ENCODE measurements around the gene TP53BP1. TPM values are rescaled to one million over a fixed set of nuclear protein-coding genes. Genes with fewer than 3 reads are reported as not detected.

The TP53BP1 gene
- total and polyA plus RNA-seq, 2 of the 13 experiments (the other 11 are each of a cell fraction or from before 2014, with no cell fraction given): 17.1 to 17.4 TPM

DNA sequence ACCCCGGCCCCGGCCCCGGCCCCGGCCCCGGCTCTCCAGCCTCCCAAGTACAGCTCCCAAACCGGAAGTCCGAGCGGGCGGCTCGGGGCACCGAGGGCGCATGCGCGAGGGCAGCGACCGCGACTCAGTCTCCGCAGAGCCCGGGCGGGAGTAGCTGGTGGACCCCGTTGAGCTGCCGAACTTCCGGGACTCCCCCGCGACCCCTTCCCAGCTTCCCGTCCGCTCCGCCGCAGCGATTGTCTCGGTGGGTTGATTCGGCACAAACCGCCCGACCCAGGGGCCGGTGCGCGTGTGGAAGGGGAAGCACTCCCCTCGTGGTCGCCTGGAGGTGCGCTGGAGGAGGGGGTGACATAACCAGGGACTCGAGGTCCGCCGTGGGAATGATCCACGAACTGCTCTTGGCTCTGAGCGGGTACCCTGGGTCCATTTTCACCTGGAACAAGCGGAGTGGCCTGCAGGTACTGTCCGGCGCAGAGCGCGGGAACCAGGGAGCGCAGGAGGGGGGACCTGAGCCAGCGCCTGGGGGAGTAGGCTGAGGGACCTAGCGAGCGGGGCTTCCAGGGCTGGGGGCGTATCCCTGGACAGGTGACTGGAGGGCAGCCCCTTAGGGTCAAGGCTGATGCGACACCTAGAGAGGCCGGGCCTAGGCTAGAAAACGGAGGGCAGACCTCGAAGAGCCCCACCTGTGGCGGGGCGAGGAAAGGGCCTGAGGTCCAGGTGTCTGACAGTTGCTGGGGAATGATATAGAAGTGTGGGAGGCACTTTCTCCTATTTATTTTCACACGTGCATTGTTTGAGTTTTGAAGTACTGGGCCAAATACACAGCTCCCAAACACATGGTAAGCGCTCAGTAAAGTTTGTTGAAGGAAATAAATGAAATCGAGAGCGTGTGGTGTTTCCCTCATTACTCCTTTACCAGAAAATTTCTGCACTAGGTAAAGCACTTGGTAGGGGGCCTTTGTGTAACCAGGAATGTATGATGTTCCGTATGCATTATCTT is 121.7 kb downstream of the TP53BP1 start, which contains the start of the genes TUBGCP4 and ZSCAN29 (continued):
- TF ChIP-seq BCLAF1 (IDR thresholded peaks at IDR 0.05) (no peak), ETV6 (CRISPR knock-in tag; conservative IDR thresholded peaks at IDR 0.05) (no peak), ZNF703 (CRISPR knock-in tag; IDR thresholded peaks at IDR 0.05; ENCODE audit: borderline replicate concordance) (peak; percentile 32; the same call in 1 of the 2 replicates), CENPT (CRISPR knock-in tag; IDR thresholded peaks at IDR 0.05; ENCODE audit: low read depth) (peak; percentile 63; the same call in 1 of the 2 replicates), RARA (CRISPR knock-in tag; IDR thresholded peaks at IDR 0.05) (peak; percentile 37), ATF7 (IDR thresholded peaks at IDR 0.05) (no peak), ATF7 (CRISPR knock-in tag; IDR thresholded peaks at IDR 0.05) (peak; percentile 39; the same call in 1 of the 2 replicates), ZNF639 (CRISPR knock-in tag; conservative IDR thresholded peaks at IDR 0.05) (no peak), PTBP1 (IDR thresholded peaks at IDR 0.05; ENCODE audit: low read depth, low read length, poor library complexity, severe bottlenecking) (no peak), ZFP36 (IDR thresholded peaks at IDR 0.05; ENCODE audit: borderline replicate concordance, low read depth, low read length, partially characterized antibody) (no peak), ZSCAN21 (CRISPR knock-in tag; IDR thresholded peaks at IDR 0.05; ENCODE audit: borderline replicate concordance) (peak; percentile 92), ELF1 (CRISPR knock-in tag; IDR thresholded peaks at IDR 0.05) (peak; percentile 94), CENPX (CRISPR knock-in tag; IDR thresholded peaks at IDR 0.05) (no peak), MAFF (IDR thresholded peaks at IDR 0.05; ENCODE audit: low read depth, low read length) (no peak), ZNF282 (IDR thresholded peaks at IDR 0.05; ENCODE audit: partially characterized antibody) (no peak), FOXA3 (CRISPR knock-in tag; IDR thresholded peaks at IDR 0.05) (no peak; the same call in 1 of the 2 replicates), KAT8 (CRISPR knock-in tag; IDR thresholded peaks at IDR 0.05) (peak; percentile 81; the same call in 1 of the 2 replicates), FOXM1 (CRISPR knock-in tag; IDR thresholded peaks at IDR 0.05) (no peak), CREM (IDR thresholded peaks at IDR 0.05) (peak; percentile 41; the same call in 1 of the 2 replicates), CREM (CRISPR knock-in tag; IDR thresholded peaks at IDR 0.05) (no peak), NFATC3 (CRISPR knock-in tag; IDR thresholded peaks at IDR 0.05) (no peak), SRF (IDR thresholded peaks at IDR 0.05; ENCODE audit: low read depth, low read length) (no peak), ZNF224 (CRISPR knock-in tag; IDR thresholded peaks at IDR 0.05) (no peak), SP2 (CRISPR knock-in tag; IDR thresholded peaks at IDR 0.05) (no peak)
- TF ChIP-seq, protein P1, sequence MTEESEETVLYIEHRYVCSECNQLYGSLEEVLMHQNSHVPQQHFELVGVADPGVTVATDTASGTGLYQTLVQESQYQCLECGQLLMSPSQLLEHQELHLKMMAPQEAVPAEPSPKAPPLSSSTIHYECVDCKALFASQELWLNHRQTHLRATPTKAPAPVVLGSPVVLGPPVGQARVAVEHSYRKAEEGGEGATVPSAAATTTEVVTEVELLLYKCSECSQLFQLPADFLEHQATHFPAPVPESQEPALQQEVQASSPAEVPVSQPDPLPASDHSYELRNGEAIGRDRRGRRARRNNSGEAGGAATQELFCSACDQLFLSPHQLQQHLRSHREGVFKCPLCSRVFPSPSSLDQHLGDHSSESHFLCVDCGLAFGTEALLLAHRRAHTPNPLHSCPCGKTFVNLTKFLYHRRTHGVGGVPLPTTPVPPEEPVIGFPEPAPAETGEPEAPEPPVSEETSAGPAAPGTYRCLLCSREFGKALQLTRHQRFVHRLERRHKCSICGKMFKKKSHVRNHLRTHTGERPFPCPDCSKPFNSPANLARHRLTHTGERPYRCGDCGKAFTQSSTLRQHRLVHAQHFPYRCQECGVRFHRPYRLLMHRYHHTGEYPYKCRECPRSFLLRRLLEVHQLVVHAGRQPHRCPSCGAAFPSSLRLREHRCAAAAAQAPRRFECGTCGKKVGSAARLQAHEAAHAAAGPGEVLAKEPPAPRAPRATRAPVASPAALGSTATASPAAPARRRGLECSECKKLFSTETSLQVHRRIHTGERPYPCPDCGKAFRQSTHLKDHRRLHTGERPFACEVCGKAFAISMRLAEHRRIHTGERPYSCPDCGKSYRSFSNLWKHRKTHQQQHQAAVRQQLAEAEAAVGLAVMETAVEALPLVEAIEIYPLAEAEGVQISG (CRISPR knock-in tag; IDR thresholded peaks at IDR 0.05): peak; percentile 97

Data from HepG2 (cell line).